Suprapubic skin (tissue), 4 donors: ENCODE results near the gene KRTAP3-3. TPM values are rescaled to one million over a fixed set of nuclear protein-coding genes. Genes with fewer than 3 reads are reported as not detected.

Experiments used
- DNase-seq, 2 donors: peaks; one replicate each; pipeline ENCODE4 v3.0.0-alpha.2; 2019; ENCODE audit warnings: low spot score in 2 of 2
- H3K27ac ChIP-seq: fragments of 200-600 bp; sonication (generic); one replicate; pipeline ENCODE4 v1.5.1; 2019
- H3K27me3 ChIP-seq: fragments of 200-600 bp; sonication (generic); one replicate; pipeline ENCODE4 v1.5.1; 2019
- H3K36me3 ChIP-seq: fragments of 200-600 bp; sonication (generic); one replicate; pipeline ENCODE4 v1.5.1; 2019
- H3K4me1 ChIP-seq: fragments of 200-600 bp; sonication (generic); one replicate; pipeline ENCODE4 v1.5.1; 2019
- H3K4me3 ChIP-seq: fragments of 200-600 bp; sonication (generic); one replicate; pipeline ENCODE4 v1.5.1; 2019; ENCODE audit warnings: mild to moderate bottlenecking
- H3K9me3 ChIP-seq: fragments of 200-600 bp; sonication (generic); one replicate; pipeline ENCODE4 v1.5.1; 2019
- CTCF ChIP-seq, 2 donors: fragments of 200-600 bp in 1 of 2; fragments of 450-650 bp in 1 of 2; sonication (generic) in 1 of 2; IDR thresholded peaks; one replicate each; pipeline ENCODE4 v1.5.1; 2016 to 2019; ENCODE audit warnings: antibody characterized with exemption in 2 of 2, mild to moderate bottlenecking in 1 of 2, moderate library complexity in 1 of 2
- EP300 ChIP-seq: sonication (generic); formaldehyde crosslinking; IDR thresholded peaks from one replicate; pipeline ENCODE4 v1.6.1; 2017; ENCODE audit warnings: antibody characterized with exemption
- POLR2A ChIP-seq, 2 donors: fragments of 450-650 bp; IDR thresholded peaks; one replicate each; pipeline ENCODE4 v1.6.1; 2017; ENCODE audit warnings: antibody characterized with exemption in 2 of 2, mild to moderate bottlenecking in 2 of 2, moderate library complexity in 2 of 2
- POLR2AphosphoS5 ChIP-seq, 3 donors: sonication (generic); formaldehyde crosslinking; IDR thresholded peaks; one replicate each; pipeline ENCODE4 v1.6.1; 2017; ENCODE audit warnings: antibody characterized with exemption in 3 of 3
- WGBS: methylation state at CpG from one replicate; pipeline ENCODE4 v1.1.5; 2018; 5-methylcytosine and 5-hydroxymethylcytosine counted together
- total RNA-seq, 4 donors: library from RNA; depleted of rRNA; stranded (reverse); fragments of >200 nt; gene quantifications; one replicate each; pipeline ENCODE4 v1.1.0, GENCODE V29; 2016

The KRTAP3-3 gene
- total RNA-seq, 4 donors from 2014 or later = 2.8 to 22.9 TPM; not detected in 2

GRCh38 chr17:41026715-41027471 is 32.9 kb upstream of the KRTAP3-3 start, which contains the start of gene KRTAP1-5:
Gene KRTAP1-5, minus strand, starts transcription at chr17:41027208. Its CDS starts 53 bp downstream, at chr17:41027155.
- Histone ChIP-seq H3K27ac (no peak within 1 kb of the TSS), H3K27me3 (peaks cover 16% of the 10 kb centered on the region), H3K4me3 (no peak within 1 kb of the TSS), H3K4me1 (peaks cover 9% of the 10 kb centered on the region), H3K36me3 (no peaks in the 10 kb centered on the region), H3K9me3 (no peaks in the 10 kb centered on the region)
- TF ChIP-seq EP300 (no peak), CTCF (IDR thresholded peaks at IDR 0.05) (no peak), POLR2AphosphoS5 (IDR thresholded peaks at IDR 0.05) (no peak), POLR2A (IDR thresholded peaks at IDR 0.05) (no peak)
- 48% methylated on average over 9 of the region's 9 CpGs for WGBS
- no peak for DNase-seq

GRCh38 chr17:41024697-41025096 is 30.7 kb upstream of the KRTAP3-3 start:
- TF ChIP-seq POLR2A (IDR thresholded peaks at IDR 0.05) (no peak), CTCF (IDR thresholded peaks at IDR 0.05) (no peak), POLR2AphosphoS5 (IDR thresholded peaks at IDR 0.05) (no peak)
- Histone ChIP-seq H3K36me3 (no peaks in the 10 kb centered on the region), H3K4me1 (peaks cover 7% of the 10 kb centered on the region), H3K4me3 (no peak overlapping the region), H3K27ac (no peak overlapping the region), H3K9me3 (no peaks in the 10 kb centered on the region), H3K27me3 (peaks cover 12% of the 10 kb centered on the region)
- no peak for DNase-seq
- WGBS = 66% methylated on average over 3 of the region's 3 CpGs

GRCh38 chr17:41020336-41020735 is 26.4 kb upstream of the KRTAP3-3 start:
- H3K4me1 ChIP-seq = no peaks in the 10 kb centered on the region
- no peaks in the 10 kb centered on the region for H3K36me3 ChIP-seq
- no peak overlapping the region for H3K27ac ChIP-seq
- H3K27me3 ChIP-seq = no peaks in the 10 kb centered on the region
- no peak for DNase-seq
- TF ChIP-seq POLR2A (IDR thresholded peaks at IDR 0.05) (no peak), EP300 (no peak), POLR2AphosphoS5 (IDR thresholded peaks at IDR 0.05) (no peak), CTCF (IDR thresholded peaks at IDR 0.05) (no peak)
- no peaks in the 10 kb centered on the region for H3K9me3 ChIP-seq
- no peak overlapping the region for H3K4me3 ChIP-seq

GRCh38 chr17:41019415-41019814 is 25.5 kb upstream of the KRTAP3-3 start:
- no peak overlapping the region for H3K4me3 ChIP-seq
- H3K36me3 ChIP-seq = no peaks in the 10 kb centered on the region
- DNase-seq = no peak
- H3K27ac ChIP-seq = no peak overlapping the region
- H3K9me3 ChIP-seq = no peaks in the 10 kb centered on the region
- WGBS = 88% methylated on average over 2 of the region's 3 CpGs
- TF ChIP-seq EP300 = no peak
- no peak for TF ChIP-seq POLR2A (IDR thresholded peaks at IDR 0.05)
- TF ChIP-seq POLR2AphosphoS5 (IDR thresholded peaks at IDR 0.05) = no peak
- no peak for TF ChIP-seq CTCF (IDR thresholded peaks at IDR 0.05)
- no peaks in the 10 kb centered on the region for H3K4me1 ChIP-seq
- no peaks in the 10 kb centered on the region for H3K27me3 ChIP-seq

- Histone ChIP-seq H3K27ac (no peak overlapping the region), H3K4me1 (no peaks in the 10 kb centered on the region), H3K9me3 (no peaks in the 10 kb centered on the region), H3K4me3 (no peak overlapping the region), H3K27me3 (no peaks in the 10 kb centered on the region), H3K36me3 (no peaks in the 10 kb centered on the region)
- TF ChIP-seq CTCF (IDR thresholded peaks at IDR 0.05) = no peak
- no peak for TF ChIP-seq EP300
- TF ChIP-seq POLR2AphosphoS5 (IDR thresholded peaks at IDR 0.05) = no peak
- no peak for TF ChIP-seq POLR2A (IDR thresholded peaks at IDR 0.05)
- DNase-seq = no peak
- 65% methylated on average over 3 of the region's 3 CpGs for WGBS
Measured at GRCh38 chr17:41018541-41018940, 24.6 kb upstream of the KRTAP3-3 start.
